ENCODE measurements around the gene CTLA4.

GRCh38 chr2:203898657-203899056, 31.1 kb downstream of the CTLA4 start:
- TF ChIP-seq POLR2AphosphoS5 (IDR thresholded peaks at IDR 0.05; ENCODE audit: low read depth, low read length) = no peak
- TF ChIP-seq POLR2A (IDR thresholded peaks at IDR 0.05; ENCODE audit: low read depth, low read length) = no peak
- no peak for TF ChIP-seq TAF1 (IDR thresholded peaks at IDR 0.05; ENCODE audit: borderline replicate concordance, low read depth, low read length)

Measured in GM12892 (cell line).